Chondrocyte (in vitro differentiated cells): Measurements from ENCODE around the gene UBA1. TPM values are rescaled to one million over a fixed set of nuclear protein-coding genes. Genes with fewer than 3 reads are reported as not detected.
"Not testable (repeated sequence)": the region's sequence is repeated elsewhere in the genome, so short reads cannot be mapped to it uniquely, and the experiment has no call there.

Experiments
- DNase-seq: peaks from one replicate; pipeline ENCODE4 v3.0.0; 2021; ENCODE audit warnings: mixed read lengths, low spot score
- H3K27ac Mint-ChIP-seq: one replicate; pipeline ENCODE4 v1.8.0; 2021; ENCODE audit warnings: mild to moderate bottlenecking, moderate library complexity, mixed read lengths; ENCODE audit not compliant: unreplicated experiment
- H3K27me3 Mint-ChIP-seq: 2 replicates; pipeline ENCODE4 v1.8.0; 2021; ENCODE audit warnings: low read depth, mixed read lengths
- H3K36me3 Mint-ChIP-seq: 2 replicates; pipeline ENCODE4 v1.8.0; 2021; ENCODE audit warnings: low read depth, mixed read lengths
- H3K4me1 Mint-ChIP-seq: 2 replicates; pipeline ENCODE4 v1.8.0; 2021; ENCODE audit warnings: low read depth, mild to moderate bottlenecking, mixed read lengths
- H3K4me3 Mint-ChIP-seq: one replicate; pipeline ENCODE4 v1.8.0; 2021; ENCODE audit warnings: mild to moderate bottlenecking, moderate library complexity, mixed read lengths; ENCODE audit not compliant: unreplicated experiment
- H3K9me3 Mint-ChIP-seq: 2 replicates; pipeline ENCODE4 v1.8.0; 2021; ENCODE audit warnings: low read depth, mixed read lengths
- CTCF ChIP-seq: fragments of 200-600 bp; sonication (generic); IDR thresholded peaks from 2 replicates; pipeline ENCODE4 v1.5.0; 2021; ENCODE audit warnings: antibody characterized with exemption, mild to moderate bottlenecking, moderate library complexity
- total RNA-seq: library from RNA; stranded (reverse); gene quantifications from 3 replicates; pipeline ENCODE4 v1.2.1, GENCODE V29; 2021

The UBA1 gene
- total RNA-seq, 1 donor from 2014 or later, result 311 TPM

GRCh38 chrX:47248576-47248975 lies 54.9 kb downstream of the UBA1 start:
- Mint-ChIP-seq H3K9me3 (peaks cover 4% of the 10 kb centered on the region), H3K4me3 (no peak overlapping the region), H3K4me1 (no peaks in the 10 kb centered on the region), H3K27me3 (no peaks in the 10 kb centered on the region), H3K27ac (no peak overlapping the region), H3K36me3 (peaks cover 38% of the 10 kb centered on the region)
- TF ChIP-seq CTCF, result no peak
- DNase-seq, result no peak

GRCh38 chrX:47250017-47250347 lies 56.4 kb downstream of the UBA1 start:
- TF ChIP-seq CTCF, result no peak
- H3K4me1 Mint-ChIP-seq, result no peaks in the 10 kb centered on the region
- peaks cover 29% of the 10 kb centered on the region for H3K36me3 Mint-ChIP-seq
- H3K27me3 Mint-ChIP-seq, result no peaks in the 10 kb centered on the region
- DNase-seq, result no peak
- H3K4me3 Mint-ChIP-seq, result no peak overlapping the region
- H3K9me3 Mint-ChIP-seq, result peaks cover 14% of the 10 kb centered on the region
- H3K27ac Mint-ChIP-seq, result no peak overlapping the region

DNA sequence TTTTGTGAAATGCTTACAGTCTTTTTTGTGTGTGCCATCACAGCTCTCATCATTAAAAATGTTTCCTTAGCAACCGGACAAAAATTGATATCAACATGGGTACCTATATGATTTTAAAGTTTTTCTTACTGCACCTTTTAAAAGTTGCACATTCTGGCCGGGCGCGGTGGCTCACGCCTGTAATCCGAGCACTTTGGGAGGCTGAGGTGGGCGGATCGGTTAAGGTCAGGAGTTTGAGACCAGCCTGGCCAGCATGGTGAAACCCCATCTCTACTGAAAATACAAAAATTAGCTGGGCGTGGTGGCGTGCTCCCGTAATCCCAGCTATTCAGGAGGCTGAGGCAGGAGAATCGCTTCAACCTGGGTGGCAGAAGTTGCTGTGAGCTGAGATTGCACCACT lies 64.0 kb downstream of the UBA1 start:
- not testable (repeated sequence) for DNase-seq, H3K36me3 Mint-ChIP-seq, H3K4me1 Mint-ChIP-seq, H3K27ac Mint-ChIP-seq, H3K4me3 Mint-ChIP-seq, H3K27me3 Mint-ChIP-seq
- peaks cover 14% of the 10 kb centered on the region for H3K9me3 Mint-ChIP-seq

Other genes starting within 250 kb of the UBA1 start
- 0.33 TPM in 1 of 3 replicates, not detected in the others for gene RGN, start 115.4 kb upstream of the UBA1 start, total RNA-seq
- gene NDUFB11, start 49.1 kb upstream of the UBA1 start, total RNA-seq, result 60.7 to 65.4 TPM (median 60.8 TPM) in 3 replicates
- gene RBM10, start 48.6 kb upstream of the UBA1 start, total RNA-seq, result 29.0 to 36.3 TPM (median 29.6 TPM) in 3 replicates
- gene CDK16, start 24.9 kb downstream of the UBA1 start, total RNA-seq, result 172 to 183 TPM (median 179 TPM) in 3 replicates
- 151 to 189 TPM (median 157 TPM) in 3 replicates for gene USP11, start 39.2 kb downstream of the UBA1 start, total RNA-seq
- gene ZNF157, start 176.7 kb downstream of the UBA1 start, total RNA-seq, result 0.15 to 0.22 TPM in 2 of 3 replicates, not detected in the other